B cell (primary cell): ENCODE measurements around the gene PDE3A. TPM values are rescaled to one million over a fixed set of nuclear protein-coding genes. Genes with fewer than 3 reads are reported as not detected.

Experiments
- ATAC-seq: fragments of 200-7000 bp; cut with Tn5 transposase; one replicate; pipeline ENCODE4 v1.10.0; 2021; ENCODE audit warnings: low read depth, mild to moderate bottlenecking, moderate number of reproducible peaks, moderate library complexity
- CTCF ChIA-PET: fragments of 350-600 bp; sonication (Branson Sonifier 250); formaldehyde crosslinking; loops from one replicate; lab custom pipeline; 2021; ENCODE audit warnings: antibody characterized with exemption, inconsistent platforms; lab: Charles Lee
- POLR2A ChIA-PET: fragments of 350-600 bp; sonication (Branson Sonifier 250); formaldehyde crosslinking; loops from one replicate; lab custom pipeline; 2021; ENCODE audit warnings: antibody characterized with exemption; lab: Charles Lee
- DNase-seq: peaks from one replicate; pipeline ENCODE4 v3.0.0; 2013
- H2AFZ ChIP-seq: 2 replicates; pipeline ENCODE4 v1.6.1; 2012; ENCODE audit warnings: mild to moderate bottlenecking, low read depth, low read length; ENCODE audit not compliant: insufficient read depth, poor library complexity, severe bottlenecking
- H3K27ac ChIP-seq, 2 donors: 1 replicate in 1 of 2; 2 replicates in 1 of 2; pipeline ENCODE4 v1.5.1; 2012 to 2013; ENCODE audit warnings: low read length in 2 of 2, mild to moderate bottlenecking in 2 of 2, moderate library complexity in 1 of 2
- H3K27me3 ChIP-seq, 4 experiments: fragments of 200-600 bp in 1 of 4; sonication (generic) in 1 of 4; replicated peaks in 1 of 4; 1 replicate in 2 of 4; 2 replicates in 2 of 4; pipeline versions ENCODE4 v1.6.1 to v1.7.0; 2013 to 2016; ENCODE audit warnings: low read length in 3 of 4, mild to moderate bottlenecking in 2 of 4, mixed read lengths in 1 of 4, moderate library complexity in 1 of 4; ENCODE audit not compliant: insufficient read depth in 4 of 4, control insufficient read depth in 3 of 4; ENCODE audit errors: control extremely low read depth in 1 of 4
- H3K36me3 ChIP-seq, 2 experiments: replicated peaks in 1 of 2; 1 replicate in 1 of 2; 2 replicates in 1 of 2; pipeline versions ENCODE4 v1.6.1 to v1.7.1; 2013; ENCODE audit warnings: low read length in 1 of 2; ENCODE audit not compliant: insufficient read depth in 2 of 2, control insufficient read depth in 1 of 2; ENCODE audit errors: control extremely low read depth in 1 of 2, extremely low read depth in 1 of 2
- H3K4me1 ChIP-seq, 2 donors: fragments of 200-600 bp in 1 of 2; sonication (generic) in 1 of 2; 1 replicate in 1 of 2; 2 replicates in 1 of 2; pipeline versions ENCODE4 v1.5.1 to v1.6.1; 2013 to 2017; ENCODE audit warnings: low read length in 2 of 2; ENCODE audit not compliant: control insufficient read depth in 2 of 2, insufficient read depth in 2 of 2
- H3K4me2 ChIP-seq: replicated peaks from 2 replicates; pipeline ENCODE3; 2012; ENCODE audit warnings: mild to moderate bottlenecking, low read depth, low read length; ENCODE audit not compliant: poor library complexity, severe bottlenecking
- H3K4me3 ChIP-seq, 5 experiments: fragments of 200-600 bp in 1 of 5; sonication (generic) in 1 of 5; 1 replicate in 3 of 5; 2 replicates in 2 of 5; pipeline versions ENCODE4 v1.5.1 to v1.7.0; 2011 to 2016; ENCODE audit warnings: low read length in 4 of 5, mild to moderate bottlenecking in 4 of 5, low read depth in 2 of 5, control low read depth in 1 of 5, moderate library complexity in 1 of 5; ENCODE audit not compliant: insufficient read depth in 1 of 5; ENCODE audit errors: control extremely low read depth in 1 of 5, extremely low read depth in 1 of 5
- H3K79me2 ChIP-seq: fragments of 200-600 bp; sonication (generic); one replicate; pipeline ENCODE4 v1.6.0; 2016; ENCODE audit warnings: low read length; ENCODE audit not compliant: control insufficient read depth, insufficient read depth
- H3K9ac ChIP-seq: fragments of 200-600 bp; sonication (generic); 2 replicates; pipeline ENCODE4 v1.6.1; 2017; ENCODE audit warnings: mild to moderate bottlenecking, low read length, moderate library complexity
- H3K9me3 ChIP-seq, 3 donors: one replicate each; pipeline versions ENCODE4 v1.6.1 to v1.7.1; 2013; ENCODE audit warnings: low read length in 2 of 3; ENCODE audit not compliant: control insufficient read depth in 2 of 3, insufficient read depth in 1 of 3; ENCODE audit errors: control extremely low read depth in 1 of 3
- H4K20me1 ChIP-seq: 2 replicates; pipeline ENCODE4 v1.6.0; 2012; ENCODE audit warnings: mild to moderate bottlenecking, low read length; ENCODE audit not compliant: insufficient read depth, control insufficient read depth, poor library complexity, severe bottlenecking
- H3K27ac Mint-ChIP-seq: one replicate; pipeline ENCODE4 v1.8.0; 2021; ENCODE audit warnings: mixed read lengths
- H3K27me3 Mint-ChIP-seq: one replicate; pipeline ENCODE4 v1.8.0; 2021; ENCODE audit warnings: mixed read lengths
- H3K4me1 Mint-ChIP-seq: one replicate; pipeline ENCODE4 v1.8.0; 2021; ENCODE audit warnings: mixed read lengths
- H3K4me3 Mint-ChIP-seq: one replicate; pipeline ENCODE4 v1.8.0; 2021; ENCODE audit warnings: mixed read lengths
- H3K9me3 Mint-ChIP-seq: one replicate; pipeline ENCODE4 v1.8.0; 2022; ENCODE audit warnings: mixed read lengths; ENCODE audit not compliant: insufficient read depth
- CTCF ChIP-seq: fragments of 200-600 bp; IDR thresholded peaks from one replicate; pipeline ENCODE4 v1.8.0; 2022; ENCODE audit warnings: antibody characterized with exemption, mild to moderate bottlenecking
- EZH2 ChIP-seq: IDR thresholded peaks from 2 replicates; pipeline ENCODE4 v1.6.1; 2012; ENCODE audit warnings: borderline replicate concordance, low read depth, mild to moderate bottlenecking, moderate library complexity, low read length; ENCODE audit not compliant: insufficient read depth, poor library complexity, severe bottlenecking
- WGBS: methylation state at CpG from one replicate; pipeline ENCODE4 v1.1.5; 2013; ENCODE audit warnings: missing lambda C conversion rate; ENCODE audit not compliant: insufficient coverage; 5-methylcytosine and 5-hydroxymethylcytosine counted together
- intact Hi-C: fragments of 100-400 bp; cut with micrococcal nuclease; formaldehyde crosslinking; loops from one replicate; pipeline ENCODE4 v1.10.0; 2022
- polyA plus RNA-seq: library from polyadenylated mRNA; depleted of rRNA; stranded (reverse); fragments of >200 nt; gene quantifications from 2 replicates; pipeline ENCODE4 v1.2.3, GENCODE V29; 2012
- total RNA-seq, 2 donors: library from RNA; stranded (reverse); fragments of 120-200 nt in 1 of 2; gene quantifications; 1 replicate in 1 of 2; 2 replicates in 1 of 2; pipeline versions ENCODE4 v1.2.3 to v1.2.4, GENCODE V29; 2013 to 2022

The PDE3A gene
- total and polyA plus RNA-seq, 2 donors (not counting 1 experiment from before 2014, with no cell fraction given) = not detected

GRCh38 chr12:20631711-20632110, 263.4 kb downstream of the PDE3A start:
- CTCF ChIA-PET = no interaction called here
- H3K4me3 Mint-ChIP-seq = no peak overlapping the region
- H4K20me1 ChIP-seq = no peaks in the 10 kb centered on the region
- H3K79me2 ChIP-seq = no peaks in the 10 kb centered on the region
- H3K4me2 ChIP-seq = no peak overlapping the region
- H3K27ac ChIP-seq = no peak overlapping the region
- POLR2A ChIA-PET = no interaction called here
- no peaks in the 10 kb centered on the region for H3K36me3 ChIP-seq
- H3K9me3 Mint-ChIP-seq = no peaks in the 10 kb centered on the region
- no peaks in the 10 kb centered on the region for H3K27me3 ChIP-seq
- no peaks in the 10 kb centered on the region for H3K4me1 ChIP-seq
- H3K9ac ChIP-seq = no peak overlapping the region
- no CpG with 5 or more reads among the region's 1 CpG for WGBS
- no peak overlapping the region for H2AFZ ChIP-seq
- intact Hi-C loops = no loop called here
- TF ChIP-seq EZH2 (no peak), CTCF (no peak)
- H3K9me3 ChIP-seq = no peaks in the 10 kb centered on the region
- H3K27ac Mint-ChIP-seq = no peak overlapping the region
- no peak for ATAC-seq
- no peak for DNase-seq
- H3K27me3 Mint-ChIP-seq = no peaks in the 10 kb centered on the region
- H3K4me1 Mint-ChIP-seq = no peaks in the 10 kb centered on the region
- no peak overlapping the region for H3K4me3 ChIP-seq

- Mint-ChIP-seq H3K27me3 (no peaks in the 10 kb centered on the region), H3K4me1 (no peaks in the 10 kb centered on the region), H3K4me3 (no peak overlapping the region), H3K9me3 (no peaks in the 10 kb centered on the region), H3K27ac (no peak overlapping the region)
- H3K4me3 ChIP-seq = no peak overlapping the region
- H4K20me1 ChIP-seq = no peaks in the 10 kb centered on the region
- DNase-seq = no peak
- no peaks in the 10 kb centered on the region for H3K4me1 ChIP-seq
- H3K27ac ChIP-seq = no peak overlapping the region
- ATAC-seq = no peak
- H3K9me3 ChIP-seq = no peaks in the 10 kb centered on the region
- 100% methylated on average over 1 of the region's 3 CpGs for WGBS
- H2AFZ ChIP-seq = no peak overlapping the region
- no peaks in the 10 kb centered on the region for H3K36me3 ChIP-seq
- TF ChIP-seq EZH2 (no peak), CTCF (no peak)
- no peaks in the 10 kb centered on the region for H3K79me2 ChIP-seq
- ChIA-PET CTCF (no interaction called here), POLR2A (no interaction called here)
- intact Hi-C loops = no loop called here
- no peak overlapping the region for H3K4me2 ChIP-seq
- H3K27me3 ChIP-seq = no peaks in the 10 kb centered on the region
- no peak overlapping the region for H3K9ac ChIP-seq
These were observed 272.8 kb downstream of the PDE3A start for GRCh38 chr12:20641106-20641505.
